CD1c-positive myeloid dendritic cell (primary cell): ENCODE data around the gene TRAPPC2L.

Source experiments
- DNase-seq: peaks from one replicate; pipeline ENCODE4 v3.0.0-alpha.2; 2016; ENCODE audit errors: extremely low spot score

The TRAPPC2L gene

DNA sequence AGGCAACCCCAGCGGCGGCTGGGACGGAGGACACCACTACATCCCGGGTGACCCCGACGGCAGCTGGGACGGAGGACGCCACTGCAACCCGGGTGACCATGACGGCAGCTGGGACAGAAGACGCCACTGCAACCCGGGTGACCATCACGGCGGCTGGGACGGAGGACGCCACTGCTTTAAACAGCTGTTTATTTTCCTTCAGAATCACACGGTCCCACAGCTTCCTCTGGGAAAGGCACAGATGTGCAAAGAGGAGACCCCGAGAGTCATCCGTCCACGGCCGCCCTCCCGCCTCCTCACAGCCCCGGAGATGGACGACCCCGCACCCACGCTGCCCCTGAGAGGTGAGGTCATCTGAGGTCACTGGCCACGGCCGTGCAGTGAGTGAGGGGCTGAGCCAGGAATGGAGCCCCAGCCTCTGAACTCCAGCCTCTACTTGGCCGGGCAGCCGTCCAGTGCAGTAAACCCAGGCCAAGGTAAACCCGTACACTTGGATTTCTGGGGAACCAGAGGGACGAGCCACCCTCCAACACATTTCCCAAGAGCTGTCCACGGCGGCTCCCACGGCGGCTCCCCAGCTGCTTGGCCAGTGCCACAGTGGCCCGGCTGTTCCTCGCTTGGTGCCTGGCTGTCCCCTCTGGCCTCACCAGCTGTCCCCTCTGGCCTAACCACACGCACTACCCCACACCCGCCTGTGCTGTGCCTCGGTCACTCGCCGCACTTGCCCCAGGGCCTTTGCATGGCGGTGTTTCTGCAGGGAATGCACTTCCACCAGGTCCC is 52.7 kb downstream of the TRAPPC2L start:
- no peak for DNase-seq

GRCh38 chr16:88910284-88911135 is 53.6 kb downstream of the TRAPPC2L start:
- DNase-seq = no peak

GRCh38 chr16:88911136-88911945 is 54.4 kb downstream of the TRAPPC2L start:
- no peak for DNase-seq

- no peak for DNase-seq
Observed at GRCh38 chr16:88911946-88912310, 55.0 kb downstream of the TRAPPC2L start.
